Peyer's patch (tissue), 4 donors: Measurements from ENCODE around the gene CYP1A2.

Experiments
- POLR2A ChIP-seq, 2 donors: fragments of 450-650 bp; IDR thresholded peaks; one replicate each; pipeline ENCODE4 v1.5.1; 2017; ENCODE audit warnings: antibody characterized with exemption in 2 of 2, mild to moderate bottlenecking in 2 of 2, moderate library complexity in 2 of 2
- TF ChIP-seq, protein P1 (sequence below), 6 experiments: fragments of 450-650 bp in 4 of 6; fragments of 200-600 bp in 2 of 6; sonication (generic) in 1 of 6; IDR thresholded peaks; one replicate each; pipeline ENCODE4 v1.5.1; 2017 to 2019; ENCODE audit warnings: antibody characterized with exemption in 6 of 6, mild to moderate bottlenecking in 3 of 6, moderate library complexity in 1 of 6

DNA sequence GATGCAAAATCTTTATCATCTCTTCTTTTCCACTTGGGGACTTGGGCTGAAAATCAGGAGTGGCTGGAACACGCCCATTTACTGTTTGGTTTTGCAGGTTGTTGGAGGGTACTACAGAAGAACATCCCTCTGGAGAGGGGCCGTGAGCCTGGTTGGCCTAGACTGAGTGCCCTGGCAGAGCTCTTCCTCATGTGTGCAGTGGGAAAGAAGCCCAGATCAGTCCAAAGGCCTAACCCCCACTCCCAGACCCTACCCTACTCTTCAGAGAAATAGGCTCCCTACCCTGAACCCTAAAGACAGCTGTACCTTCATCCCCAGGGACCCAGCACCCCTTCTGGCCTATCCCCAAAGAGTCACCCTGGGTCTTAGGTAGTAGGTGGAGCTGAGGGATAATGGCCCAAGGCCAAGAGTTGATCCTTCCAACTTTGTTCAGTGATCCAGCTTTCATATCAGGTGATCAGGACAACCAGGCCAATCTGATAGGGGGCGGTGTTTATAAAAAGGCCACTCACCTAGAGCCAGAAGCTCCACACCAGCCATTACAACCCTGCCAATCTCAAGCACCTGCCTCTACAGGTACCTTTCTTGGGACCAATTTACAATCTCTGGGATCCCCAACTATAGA lies at the start of gene CYP1A2:
- TF ChIP-seq, protein P1, sequence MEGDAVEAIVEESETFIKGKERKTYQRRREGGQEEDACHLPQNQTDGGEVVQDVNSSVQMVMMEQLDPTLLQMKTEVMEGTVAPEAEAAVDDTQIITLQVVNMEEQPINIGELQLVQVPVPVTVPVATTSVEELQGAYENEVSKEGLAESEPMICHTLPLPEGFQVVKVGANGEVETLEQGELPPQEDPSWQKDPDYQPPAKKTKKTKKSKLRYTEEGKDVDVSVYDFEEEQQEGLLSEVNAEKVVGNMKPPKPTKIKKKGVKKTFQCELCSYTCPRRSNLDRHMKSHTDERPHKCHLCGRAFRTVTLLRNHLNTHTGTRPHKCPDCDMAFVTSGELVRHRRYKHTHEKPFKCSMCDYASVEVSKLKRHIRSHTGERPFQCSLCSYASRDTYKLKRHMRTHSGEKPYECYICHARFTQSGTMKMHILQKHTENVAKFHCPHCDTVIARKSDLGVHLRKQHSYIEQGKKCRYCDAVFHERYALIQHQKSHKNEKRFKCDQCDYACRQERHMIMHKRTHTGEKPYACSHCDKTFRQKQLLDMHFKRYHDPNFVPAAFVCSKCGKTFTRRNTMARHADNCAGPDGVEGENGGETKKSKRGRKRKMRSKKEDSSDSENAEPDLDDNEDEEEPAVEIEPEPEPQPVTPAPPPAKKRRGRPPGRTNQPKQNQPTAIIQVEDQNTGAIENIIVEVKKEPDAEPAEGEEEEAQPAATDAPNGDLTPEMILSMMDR (IDR thresholded peaks at IDR 0.05), result no peak
- no peak for TF ChIP-seq POLR2A (IDR thresholded peaks at IDR 0.05)
